ENCODE data around the gene MPZL3. TPM values are rescaled to one million over a fixed set of nuclear protein-coding genes. Genes with fewer than 3 reads are reported as not detected.

The MPZL3 gene
- total RNA-seq (2022; extraction: Qiagen RNA extraction; ENCODE audit: low read depth), result 0.23 to 0.60 TPM (median 0.38 TPM) in 5 replicates

GRCh38 chr11:118251858-118252652 lies at the start of gene MPZL3:
TSS of gene MPZL3 (minus strand) at chr11:118252365. CDS start at chr11:118252294, 71 bp downstream.

GRCh38 chr11:118263695-118264568 lies 11.8 kb upstream of the MPZL3 start, which contains the start of gene MPZL2:
TSS of gene MPZL2 (minus strand) at chr11:118264297. CDS start at chr11:118264153, 144 bp downstream.

GRCh38 chr11:118224511-118225188 lies 27.5 kb downstream of the MPZL3 start, which contains the start of gene JAML:
TSS of gene JAML (minus strand) at chr11:118225011. CDS start at chr11:118214866, 10,145 bp downstream.

Other genes with a start within 250 kb of the MPZL3 start
- gene TMPRSS4, start 175.3 kb downstream of the MPZL3 start, total RNA-seq (2022; extraction: Qiagen RNA extraction; ENCODE audit: low read depth), result not detected in 5 replicates
- not detected in 5 replicates for gene SMIM35, start 165.4 kb downstream of the MPZL3 start, total RNA-seq (2022; extraction: Qiagen RNA extraction; ENCODE audit: low read depth)
- 0.08 to 0.09 TPM in 2 of 5 replicates, not detected in the others for gene SCN4B, start 99.5 kb downstream of the MPZL3 start, total RNA-seq (2022; extraction: Qiagen RNA extraction; ENCODE audit: low read depth)
- not detected in 5 replicates for gene SCN2B, start 75.7 kb downstream of the MPZL3 start, total RNA-seq (2022; extraction: Qiagen RNA extraction; ENCODE audit: low read depth)
- not detected in 5 replicates for gene JAML, start 27.4 kb downstream of the MPZL3 start, total RNA-seq (2022; extraction: Qiagen RNA extraction; ENCODE audit: low read depth)
- not detected in 5 replicates for gene MPZL2, start 11.9 kb upstream of the MPZL3 start, total RNA-seq (2022; extraction: Qiagen RNA extraction; ENCODE audit: low read depth)
- not detected in 5 replicates for gene CD3E, start 52.4 kb upstream of the MPZL3 start, total RNA-seq (2022; extraction: Qiagen RNA extraction; ENCODE audit: low read depth)
- not detected in 5 replicates for gene CD3D, start 90.3 kb upstream of the MPZL3 start, total RNA-seq (2022; extraction: Qiagen RNA extraction; ENCODE audit: low read depth)
- gene CD3G, start 92.0 kb upstream of the MPZL3 start, total RNA-seq (2022; extraction: Qiagen RNA extraction; ENCODE audit: low read depth), result not detected in 5 replicates
- gene UBE4A, start 107.2 kb upstream of the MPZL3 start, total RNA-seq (2022; extraction: Qiagen RNA extraction; ENCODE audit: low read depth), result 9.1 to 12.4 TPM (median 10.2 TPM) in 5 replicates
- gene ATP5MG, start 149.2 kb upstream of the MPZL3 start, total RNA-seq (2022; extraction: Qiagen RNA extraction; ENCODE audit: low read depth), result 161 to 221 TPM (median 192 TPM) in 5 replicates
- gene KMT2A, start 184.1 kb upstream of the MPZL3 start, total RNA-seq (2022; extraction: Qiagen RNA extraction; ENCODE audit: low read depth), result 10.5 to 18.8 TPM (median 13.5 TPM) in 5 replicates

Data from A549 treated with CpdA at 1 μM for 4 hours (cell line).